GM18873 (cell line): Measurements from ENCODE around the gene GFM1.

Experiments used
- ATAC-seq: cut with Tn5 transposase; IDR thresholded peaks from one replicate; pipeline ENCODE4 v1.9.1; 2021; ENCODE audit warnings: mild to moderate bottlenecking, moderate library complexity, moderate number of reproducible peaks; ENCODE audit not compliant: unreplicated experiment, low FRiP score

GFM1 gene

GRCh38 chr3:158644345-158644908, at the start of gene GFM1:
Gene GFM1 (plus strand): TSS chr3:158644527. CDS start chr3:158644635, 108 bp downstream.
- ATAC-seq, result peak; percentile 99

GRCh38 chr3:158600787-158601186, 43.5 kb upstream of the GFM1 start:
- no peak for ATAC-seq

- ATAC-seq, result no peak
These were observed 42.1 kb upstream of the GFM1 start for GRCh38 chr3:158602227-158602626.

- no peak for ATAC-seq
These were observed 26.1 kb upstream of the GFM1 start for GRCh38 chr3:158617982-158618875.

- ATAC-seq, result no peak
These were observed 18.4 kb upstream of the GFM1 start for GRCh38 chr3:158625881-158626280.

GRCh38 chr3:158631981-158632380, 12.3 kb upstream of the GFM1 start:
- ATAC-seq, result no peak

- ATAC-seq, result no peak
These were observed 3.7 kb upstream of the GFM1 start for GRCh38 chr3:158640646-158641045.

- no peak for ATAC-seq
These were observed 2.3 kb upstream of the GFM1 start for GRCh38 chr3:158642005-158642404.

GRCh38 chr3:158642474-158643210, 1.7 kb upstream of the GFM1 start:
- no peak for ATAC-seq

- ATAC-seq, result no peak
These were observed 5.5 kb downstream of the GFM1 start for GRCh38 chr3:158649791-158650190.

- ATAC-seq, result no peak
These were observed 6.9 kb downstream of the GFM1 start for GRCh38 chr3:158651192-158651591.

- ATAC-seq, result no peak
These were observed 8.1 kb downstream of the GFM1 start for GRCh38 chr3:158652463-158652862.

GRCh38 chr3:158658889-158659288, 14.6 kb downstream of the GFM1 start:
- no peak for ATAC-seq

- peak; percentile 66 for ATAC-seq
These were observed 15.3 kb downstream of the GFM1 start for GRCh38 chr3:158659454-158660237.

- no peak for ATAC-seq
These were observed 16.4 kb downstream of the GFM1 start for GRCh38 chr3:158660711-158661110.

GRCh38 chr3:158663246-158663645, 18.9 kb downstream of the GFM1 start:
- ATAC-seq, result no peak

GRCh38 chr3:158663832-158664231, 19.5 kb downstream of the GFM1 start:
- no peak for ATAC-seq

- ATAC-seq, result no peak
These were observed 22.1 kb downstream of the GFM1 start for GRCh38 chr3:158666416-158666815.

GRCh38 chr3:158668506-158668905, 24.2 kb downstream of the GFM1 start:
- ATAC-seq, result no peak

- ATAC-seq, result peak; percentile 15
These were observed 27.5 kb downstream of the GFM1 start for GRCh38 chr3:158671821-158672214.
